Measurements from ENCODE around the gene RAI1.

Gene RAI1

GRCh38 chr17:17840751-17841591, 159.7 kb downstream of the RAI1 start:
- TF ChIP-seq TAF1 (IDR thresholded peaks at IDR 0.05; ENCODE audit: borderline replicate concordance, insufficient read depth, low read length) (no peak), SIN3A (IDR thresholded peaks at IDR 0.05; ENCODE audit: borderline replicate concordance, insufficient read depth, low read length) (no peak), FOXP2 (optimal IDR thresholded peaks at IDR 0.05; ENCODE audit: borderline replicate concordance, extremely low read depth, extremely low read length, insufficient read depth) (no peak), POLR2AphosphoS5 (IDR thresholded peaks at IDR 0.05; ENCODE audit: low read depth, low read length) (no peak), REST (IDR thresholded peaks at IDR 0.05; ENCODE audit: insufficient read depth in 1 of 2, low read depth in 2 of 2, low read length in 2 of 2) (no peak)

DNA sequence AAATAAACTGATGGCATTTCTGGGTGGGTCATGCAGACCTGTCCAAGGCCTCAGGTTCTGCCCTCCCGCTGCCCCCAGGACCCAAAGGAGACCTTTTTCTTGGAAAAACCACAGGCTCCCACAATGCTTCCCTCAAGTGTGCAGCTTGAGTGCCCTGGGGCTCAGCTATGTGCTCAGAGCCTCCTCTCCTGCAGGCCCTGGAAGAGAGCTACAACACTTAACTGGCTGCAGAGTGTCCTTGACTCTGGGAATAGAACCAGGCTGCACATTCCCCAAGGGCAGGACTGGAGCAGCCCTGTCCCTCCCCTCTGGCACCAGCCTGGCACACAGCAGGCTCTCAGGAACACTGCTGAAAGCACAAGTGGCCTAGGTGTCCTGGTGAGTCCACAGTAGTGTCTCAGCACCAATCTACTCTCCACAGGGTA, 160.4 kb downstream of the RAI1 start:
- no peak for TF ChIP-seq SIN3A (IDR thresholded peaks at IDR 0.05; ENCODE audit: borderline replicate concordance, insufficient read depth, low read length)
- TF ChIP-seq FOXP2 (optimal IDR thresholded peaks at IDR 0.05; ENCODE audit: borderline replicate concordance, extremely low read depth, extremely low read length, insufficient read depth), result no peak
- no peak for TF ChIP-seq REST (IDR thresholded peaks at IDR 0.05; ENCODE audit: insufficient read depth in 1 of 2, low read depth in 2 of 2, low read length in 2 of 2)
- TF ChIP-seq POLR2AphosphoS5 (IDR thresholded peaks at IDR 0.05; ENCODE audit: low read depth, low read length), result no peak
- no peak for TF ChIP-seq TAF1 (IDR thresholded peaks at IDR 0.05; ENCODE audit: borderline replicate concordance, insufficient read depth, low read length)

DNA sequence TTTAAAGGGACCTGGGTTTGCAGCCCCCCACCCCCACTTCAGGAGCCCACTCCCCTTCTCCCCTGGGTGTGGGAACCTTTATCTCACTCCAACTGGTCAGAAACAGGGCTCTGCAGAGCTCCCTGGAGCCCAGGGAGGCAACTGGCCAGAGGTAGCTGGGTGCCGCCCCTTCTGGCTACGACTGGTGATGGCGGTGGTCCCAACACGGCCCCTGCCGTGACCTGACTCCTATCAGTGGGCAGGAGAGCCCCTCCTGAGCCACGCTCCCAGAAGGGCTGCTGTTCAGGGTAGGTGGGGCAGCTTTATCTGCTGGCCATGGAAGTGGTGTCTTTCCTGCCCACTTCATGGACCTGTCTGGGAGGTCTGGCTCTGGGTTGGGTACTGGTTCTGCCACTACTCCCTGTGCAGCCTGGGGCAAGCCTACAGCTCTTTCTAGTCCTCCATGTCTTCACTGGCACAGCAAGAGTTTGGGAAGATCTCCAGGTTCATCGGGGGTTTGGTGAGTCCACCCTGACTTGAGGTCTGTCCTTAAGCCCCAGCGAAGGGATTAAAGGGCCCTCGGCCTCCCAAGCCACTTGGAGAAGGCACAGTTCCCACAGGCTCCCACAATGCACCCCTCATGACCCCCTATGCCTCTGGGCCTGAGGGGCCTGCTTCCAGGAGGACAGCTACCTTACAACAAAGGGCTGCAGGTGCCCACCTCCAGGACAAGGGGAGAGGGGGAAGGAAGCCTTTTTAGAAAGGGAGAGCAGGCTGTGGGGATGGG, 161.0 kb downstream of the RAI1 start:
- TF ChIP-seq TAF1 (IDR thresholded peaks at IDR 0.05; ENCODE audit: borderline replicate concordance, insufficient read depth, low read length) (no peak), SIN3A (IDR thresholded peaks at IDR 0.05; ENCODE audit: borderline replicate concordance, insufficient read depth, low read length) (no peak), FOXP2 (optimal IDR thresholded peaks at IDR 0.05; ENCODE audit: borderline replicate concordance, extremely low read depth, extremely low read length, insufficient read depth) (no peak), POLR2AphosphoS5 (IDR thresholded peaks at IDR 0.05; ENCODE audit: low read depth, low read length) (no peak), REST (IDR thresholded peaks at IDR 0.05; ENCODE audit: insufficient read depth in 1 of 2, low read depth in 2 of 2, low read length in 2 of 2) (no peak)

- TF ChIP-seq POLR2AphosphoS5 (IDR thresholded peaks at IDR 0.05; ENCODE audit: low read depth, low read length) (no peak), SIN3A (IDR thresholded peaks at IDR 0.05; ENCODE audit: borderline replicate concordance, insufficient read depth, low read length) (no peak), TAF1 (IDR thresholded peaks at IDR 0.05; ENCODE audit: borderline replicate concordance, insufficient read depth, low read length) (no peak), FOXP2 (optimal IDR thresholded peaks at IDR 0.05; ENCODE audit: borderline replicate concordance, extremely low read depth, extremely low read length, insufficient read depth) (no peak), REST (IDR thresholded peaks at IDR 0.05; ENCODE audit: insufficient read depth in 1 of 2, low read depth in 2 of 2, low read length in 2 of 2) (no peak)
Observed at GRCh38 chr17:17843096-17843495, 161.8 kb downstream of the RAI1 start.

Measured in PFSK-1 (cell line).